ENCODE measurements around the gene LYPLAL1. TPM values are rescaled to one million over a fixed set of nuclear protein-coding genes. Genes with fewer than 3 reads are reported as not detected.

LYPLAL1 gene
- total and polyA plus RNA-seq, 2 of the 4 experiments (the other 2 are of a cell fraction): 4.8 to 7.5 TPM

- Histone ChIP-seq H2BK120ac (ENCODE audit: low read depth, low read length) (peak overlapping the region; percentile 71; the same call in 1 of the 2 replicates), H4K20me1 (ENCODE audit: insufficient read depth, low read length) (no peaks in the 10 kb centered on the region), H2BK20ac (ENCODE audit: low read depth, low read length) (peak overlapping the region; percentile 76; the same call in 1 of the 2 replicates), H3K27ac (ENCODE audit: insufficient read depth, low read length) (peak overlapping the region; percentile 27; the same call in 1 of the 2 replicates), H4K91ac (ENCODE audit: insufficient read depth, low read depth, low read length) (0 out of 2 replicates have a peak overlapping the region, but pooled peaks have one; percentile 16), H3K36me3 (ENCODE audit: control insufficient read depth, insufficient read depth, low read length) (no peaks in the 10 kb centered on the region), H3K9me3 (ENCODE audit: control insufficient read depth, insufficient read depth, low read length) (no peaks in the 10 kb centered on the region), H3K14ac (replicated peaks; ENCODE audit: low read depth, low read length) (peak overlapping the region; percentile 82), H3K9ac (ENCODE audit: low read depth, low read length) (peak overlapping the region; percentile 67; the same call in 1 of the 2 replicates), H4K8ac (ENCODE audit: low read depth in 2 of 2, low read length in 2 of 2) (peak overlapping the region; percentile 81 to 98), H2AFZ (replicated peaks; ENCODE audit: low read length, poor library complexity) (peak overlapping the region; percentile 98), H3K9me1 (ENCODE audit: insufficient read depth, low read length) (0 out of 2 replicates have a peak, but pooled peaks cover 2% of the 10 kb centered on the region), H3K27me3 (ENCODE audit: control insufficient read depth, insufficient read depth, low read length) (no peaks in the 10 kb centered on the region), H3K79me1 (ENCODE audit: low read depth in 1 of 2, low read length in 2 of 2) (peaks cover 12 to 19% of the 10 kb centered on the region in 2 experiments; a peak in 3 of 4 replicates), H2AK9ac (replicated peaks; ENCODE audit: low read depth, low read length, poor library complexity) (peak overlapping the region; percentile 96), H3K4me2 (ENCODE audit: low read depth, low read length) (peak overlapping the region; percentile 74; the same call in 1 of the 2 replicates), H3K18ac (ENCODE audit: low read depth, low read length) (peak overlapping the region; percentile 68; the same call in 1 of the 2 replicates), H2BK5ac (ENCODE audit: low read depth, low read length, poor library complexity, severe bottlenecking) (peak overlapping the region; percentile 94), H3K4ac (ENCODE audit: low read depth, low read length) (peak overlapping the region; percentile 68), H2AK5ac (ENCODE audit: low read depth, low read length) (no peak overlapping the region), H3K4me1 (ENCODE audit: control insufficient read depth, insufficient read depth, low read length) (peaks cover 6% of the 10 kb centered on the region), H4K5ac (ENCODE audit: low read depth, low read length) (peak overlapping the region; percentile 80; the same call in 1 of the 2 replicates), H2BK15ac (ENCODE audit: low read depth, low read length) (no peak overlapping the region; the same call in 2 of the 3 replicates), H3K23ac (ENCODE audit: low read depth, low read length) (no peak overlapping the region), H3K4me3 (ENCODE audit: insufficient read depth, low read depth, low read length) (peak overlapping the region; percentile 59; the same call in 1 of the 2 replicates), H3K56ac (ENCODE audit: extremely low read depth, insufficient read depth, low read length) (peak overlapping the region; percentile 50; the same call in 1 of the 2 replicates)
- in situ Hi-C loops (cut with MboI; ENCODE audit: low sequenced_read_pairs): loop anchor here (10.0 kb wide), 1 partner anchor 829 kb away; the partner anchor contains the start of gene TGFB2
- CTCF ChIA-PET: interaction anchor here (1.0 kb wide), 1 partner anchor 12 kb away, joined by 4 read pairs; no protein-coding TSS in a partner anchor
- no peak for TF ChIP-seq POLR2A (IDR thresholded peaks at IDR 0.05; ENCODE audit: low read depth, low read length)
- TF ChIP-seq RAD21 (IDR thresholded peaks at IDR 0.05; ENCODE audit: low read length): no peak
- TF ChIP-seq BHLHE40 (IDR thresholded peaks at IDR 0.05; ENCODE audit: low read depth, low read length): no peak
- no peak for TF ChIP-seq RCOR1 (IDR thresholded peaks at IDR 0.05; ENCODE audit: insufficient replicate concordance, low read length)
- dilution Hi-C loops (cut with HindIII; ENCODE audit: low sequenced_read_pairs, unreplicated experiment): no loop called here
- DNase-seq: no peak
- no CpG with 5 or more reads among the region's 6 CpGs for WGBS, 2 experiments (ENCODE audit: extremely low coverage in 2 of 2, insufficient read length in 1 of 2)
- no TSS peak for BruUV-seq (replicated peaks)
- ATAC-seq (ENCODE audit: low read depth): no peak
- intact Hi-C loops (cut with micrococcal nuclease): loop anchor here (5.0 to 10.0 kb wide), 4 partner anchors 106 to 826 kb away; partner anchors contain the start of gene TGFB2
- POLR2A ChIA-PET (ENCODE audit: unreplicated experiment): interaction anchor here (0.5 to 1.0 kb wide), 3 partner anchors 16 to 848 kb away, joined by 4 to 6 read pairs (median 4); no protein-coding TSS in a partner anchor
These were observed 282 bp upstream of the LYPLAL1 start for GRCh38 chr1:219173434-219173757.

Data from IMR-90 (cell line).